Lower lobe of right lung (tissue), 2 donors: Measurements from ENCODE around the gene TSPEAR. TPM values are rescaled to one million over a fixed set of nuclear protein-coding genes. Genes with fewer than 3 reads are reported as not detected.
A peak's percentile ranks its signal among the peaks of the same experiment; 100 is the strongest.
"Not testable (repeated sequence)": the region's sequence is repeated elsewhere in the genome, so short reads cannot be mapped to it uniquely, and the experiment has no call there.

Source experiments
- ATAC-seq, 2 donors: fragments of 200-7000 bp; cut with Tn5 transposase; one replicate each; pipeline ENCODE4 v1.9.1; 2020 to 2022; ENCODE audit warnings: mild to moderate bottlenecking in 2 of 2, moderate library complexity in 2 of 2
- DNase-seq: peaks from one replicate; pipeline ENCODE4 v3.0.0-alpha.2; 2020
- H3K27ac ChIP-seq: fragments of 200-600 bp; one replicate; pipeline ENCODE4 v1.8.0; 2022
- H3K27me3 ChIP-seq: fragments of 200-600 bp; one replicate; pipeline ENCODE4 v1.8.0; 2022; ENCODE audit warnings: low read depth
- H3K36me3 ChIP-seq: fragments of 200-600 bp; one replicate; pipeline ENCODE4 v1.8.0; 2022; ENCODE audit warnings: mild to moderate bottlenecking
- H3K4me1 ChIP-seq: fragments of 200-600 bp; one replicate; pipeline ENCODE4 v1.8.0; 2022
- H3K4me3 ChIP-seq: fragments of 200-600 bp; one replicate; pipeline ENCODE4 v1.8.0; 2022; ENCODE audit warnings: mild to moderate bottlenecking
- H3K9me3 ChIP-seq: fragments of 200-600 bp; one replicate; pipeline ENCODE4 v1.8.0; 2022
- intact Hi-C: fragments of 100-400 bp; cut with DNase I; formaldehyde crosslinking; loops from one replicate; pipeline ENCODE4 v1.11.0; 2022
- total RNA-seq: library from RNA; stranded (reverse); fragmentation: NEBNext Ultra II Directional; extraction: Animal tissue kit (Norgen Biotek cat#: 25700); gene quantifications from one replicate; pipeline ENCODE4 v1.2.1, GENCODE V29; 2021
- TF ChIP-seq, protein P1 (sequence below): fragments of 200-600 bp; IDR thresholded peaks from one replicate; pipeline ENCODE4 v1.8.0; 2022; ENCODE audit warnings: antibody characterized with exemption, mild to moderate bottlenecking
- donor health status: DM: no; HTN: yes; CAD: no; lungs with severe emphysema.

The TSPEAR gene
- total RNA-seq, 1 donor from 2014 or later = 0.27 TPM

DNA sequence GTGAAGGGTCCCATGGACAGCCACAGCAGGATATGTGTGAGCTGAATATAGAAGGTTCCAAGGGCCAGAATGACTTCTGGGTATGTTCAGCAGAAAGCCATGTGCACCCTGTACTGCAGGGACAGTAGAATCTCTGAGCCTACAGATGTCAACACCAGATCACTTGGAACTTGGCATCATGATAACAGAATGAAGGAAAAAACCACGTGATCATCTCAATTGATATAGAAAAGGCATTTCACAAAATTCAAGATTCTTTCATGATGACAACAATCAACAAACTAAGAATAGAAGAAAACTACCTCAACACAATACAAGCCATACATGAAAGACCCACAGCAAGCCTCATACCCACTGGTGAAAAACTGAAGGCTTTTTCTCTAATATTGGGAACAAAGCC is 43.8 kb downstream of the TSPEAR start:
- no peak for DNase-seq
- TF ChIP-seq, protein P1, sequence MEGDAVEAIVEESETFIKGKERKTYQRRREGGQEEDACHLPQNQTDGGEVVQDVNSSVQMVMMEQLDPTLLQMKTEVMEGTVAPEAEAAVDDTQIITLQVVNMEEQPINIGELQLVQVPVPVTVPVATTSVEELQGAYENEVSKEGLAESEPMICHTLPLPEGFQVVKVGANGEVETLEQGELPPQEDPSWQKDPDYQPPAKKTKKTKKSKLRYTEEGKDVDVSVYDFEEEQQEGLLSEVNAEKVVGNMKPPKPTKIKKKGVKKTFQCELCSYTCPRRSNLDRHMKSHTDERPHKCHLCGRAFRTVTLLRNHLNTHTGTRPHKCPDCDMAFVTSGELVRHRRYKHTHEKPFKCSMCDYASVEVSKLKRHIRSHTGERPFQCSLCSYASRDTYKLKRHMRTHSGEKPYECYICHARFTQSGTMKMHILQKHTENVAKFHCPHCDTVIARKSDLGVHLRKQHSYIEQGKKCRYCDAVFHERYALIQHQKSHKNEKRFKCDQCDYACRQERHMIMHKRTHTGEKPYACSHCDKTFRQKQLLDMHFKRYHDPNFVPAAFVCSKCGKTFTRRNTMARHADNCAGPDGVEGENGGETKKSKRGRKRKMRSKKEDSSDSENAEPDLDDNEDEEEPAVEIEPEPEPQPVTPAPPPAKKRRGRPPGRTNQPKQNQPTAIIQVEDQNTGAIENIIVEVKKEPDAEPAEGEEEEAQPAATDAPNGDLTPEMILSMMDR = no peak
- H3K27ac ChIP-seq = no peak overlapping the region
- intact Hi-C loops = no loop called here
- no peaks in the 10 kb centered on the region for H3K36me3 ChIP-seq
- H3K9me3 ChIP-seq = peaks cover 5% of the 10 kb centered on the region
- no peak for ATAC-seq
- H3K27me3 ChIP-seq = no peaks in the 10 kb centered on the region
- H3K4me1 ChIP-seq = no peaks in the 10 kb centered on the region
- H3K4me3 ChIP-seq = no peak overlapping the region

DNA sequence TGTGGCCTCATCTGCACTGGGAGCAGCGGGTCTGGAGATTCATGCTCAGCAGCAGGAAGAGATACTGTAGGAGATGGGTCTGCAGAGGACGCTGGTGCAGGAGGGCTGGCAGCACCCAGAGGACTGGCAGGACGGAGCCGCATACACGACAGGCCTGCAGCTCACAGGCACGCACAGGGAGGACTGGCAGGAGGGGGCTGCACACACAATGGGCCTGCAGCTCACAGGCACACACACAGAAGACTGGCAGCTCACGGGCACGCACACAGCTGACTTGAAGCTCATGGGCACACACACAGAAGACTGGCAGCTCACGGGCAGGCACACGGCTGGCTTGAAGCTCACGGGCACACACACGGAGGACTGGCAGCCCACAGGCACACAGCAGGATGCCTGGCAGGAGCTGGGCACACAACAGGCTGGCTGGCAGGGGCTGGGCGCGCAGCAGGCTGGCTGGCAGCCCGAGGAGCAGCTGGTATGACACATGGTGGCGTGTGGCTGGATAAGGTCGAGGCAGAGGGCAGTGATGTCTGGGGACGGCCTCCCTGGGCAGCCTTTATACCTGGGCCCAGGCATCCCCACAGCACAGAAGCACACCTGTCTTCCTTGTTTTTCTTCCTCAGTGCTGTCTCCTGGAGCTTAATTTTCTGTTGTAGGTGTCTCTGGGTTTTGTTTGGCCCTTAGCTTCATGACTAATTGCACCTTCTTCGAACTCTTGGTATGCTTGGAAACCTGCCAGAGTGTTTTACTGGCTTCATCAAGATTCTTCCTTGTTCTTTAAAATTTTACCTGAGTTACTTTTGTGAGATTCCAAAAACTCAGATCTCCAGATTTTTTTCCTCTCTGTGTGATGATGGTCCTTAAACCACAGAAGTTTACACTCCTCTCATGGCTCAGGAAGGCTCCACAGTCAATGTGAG is 44.7 kb downstream of the TSPEAR start, which contains the start of gene KRTAP12-2:
Gene KRTAP12-2, minus strand, starts transcription at position 527 of the 920 bp plus-strand sequence. Its CDS starts 41 bp downstream, at position 486.
- no peak within 1 kb of the TSS for H3K4me3 ChIP-seq
- no peaks in the 10 kb centered on the region for H3K27me3 ChIP-seq
- intact Hi-C loops = no loop called here
- no peaks in the 10 kb centered on the region for H3K36me3 ChIP-seq
- DNase-seq (no peak), ATAC-seq (no peak)
- TF ChIP-seq, protein P1 = no peak
- no peaks in the 10 kb centered on the region for H3K4me1 ChIP-seq
- no peak within 1 kb of the TSS for H3K27ac ChIP-seq
- no peaks in the 10 kb centered on the region for H3K9me3 ChIP-seq

DNA sequence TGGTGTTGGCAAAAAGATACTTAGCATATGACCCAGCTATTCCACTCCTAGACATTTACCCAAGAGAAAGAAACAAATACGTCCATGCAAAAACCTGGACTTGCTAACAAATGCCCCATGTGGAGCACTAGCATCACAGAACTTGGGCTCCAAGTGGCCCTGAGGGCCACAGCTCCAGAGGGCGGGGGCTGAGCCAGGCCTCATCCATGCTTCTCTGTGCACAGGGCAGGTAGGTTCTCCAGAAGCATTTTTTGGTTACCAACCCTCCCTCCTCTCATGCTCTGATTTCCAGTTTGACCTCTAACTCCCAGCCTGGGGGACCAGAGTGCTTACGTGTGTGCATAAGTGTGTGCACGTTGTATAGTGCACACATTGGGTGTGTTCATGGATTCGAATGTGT is 46.7 kb downstream of the TSPEAR start:
- no peaks in the 10 kb centered on the region for H3K27me3 ChIP-seq

DNA sequence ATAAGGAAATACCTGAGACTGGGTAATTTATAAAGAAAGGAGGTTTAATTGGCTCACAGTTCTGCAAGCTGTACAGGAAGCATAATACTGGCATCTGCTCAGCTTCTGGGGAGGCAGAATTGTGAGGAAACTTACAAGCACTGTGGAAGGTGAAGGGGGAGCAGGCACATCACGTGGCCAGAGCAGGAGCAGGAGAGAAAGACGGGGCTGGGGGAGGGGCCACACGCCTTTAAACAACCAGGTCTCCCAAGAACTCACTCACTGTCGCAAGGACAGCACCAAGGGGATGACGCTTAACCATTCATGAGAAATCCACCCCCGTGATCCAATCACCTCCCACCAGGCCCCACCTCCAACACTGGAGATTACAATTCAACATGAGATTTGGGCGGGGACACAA is 49.8 kb downstream of the TSPEAR start:
- H3K4me1 ChIP-seq, H3K4me3 ChIP-seq, H3K9me3 ChIP-seq, ATAC-seq, H3K27ac ChIP-seq, intact Hi-C loops, DNase-seq, H3K36me3 ChIP-seq: not testable (repeated sequence)
- H3K27me3 ChIP-seq = peaks cover 24% of the 10 kb centered on the region

More for the DNA sequence above, 46.7 kb downstream of the TSPEAR start:
- intact Hi-C loops = no loop called here
- Histone ChIP-seq H3K4me1 (no peaks in the 10 kb centered on the region), H3K36me3 (no peaks in the 10 kb centered on the region), H3K9me3 (no peaks in the 10 kb centered on the region), H3K27ac (no peak overlapping the region), H3K4me3 (no peak overlapping the region)
- TF ChIP-seq, protein P1 = no peak
- ATAC-seq (no peak), DNase-seq (no peak)

DNA sequence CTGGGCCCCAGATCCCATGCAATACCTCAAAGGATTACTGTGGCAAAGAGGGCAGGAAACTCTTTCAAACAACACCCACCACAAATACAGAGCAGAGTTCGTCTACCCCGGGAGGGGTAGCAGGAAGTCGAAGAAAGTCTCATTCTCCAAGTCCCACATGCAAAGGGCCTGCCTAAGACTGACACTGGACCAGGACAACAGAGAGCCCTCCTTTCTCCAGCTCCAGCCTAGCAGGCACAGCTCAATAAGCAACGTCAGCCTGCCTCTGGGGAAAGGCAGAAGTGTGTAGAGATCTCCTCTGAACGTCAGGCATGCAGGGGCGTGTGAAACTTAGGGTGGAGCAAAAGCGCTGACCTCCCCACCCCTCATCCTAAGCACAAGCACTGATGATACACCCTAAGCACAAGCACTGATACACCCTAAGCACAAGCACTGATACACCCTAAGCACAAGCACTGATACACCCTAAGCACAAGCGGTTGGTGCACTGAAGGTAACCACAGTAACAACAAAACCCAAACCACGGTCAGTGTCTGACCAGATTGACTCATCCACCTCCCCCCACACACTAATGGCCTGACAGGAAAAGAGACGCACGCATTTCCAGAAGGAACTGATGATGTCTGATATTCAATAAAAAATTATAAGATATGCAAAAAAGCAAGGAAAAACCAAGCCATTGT is 52.3 kb downstream of the TSPEAR start:
- H3K4me3 ChIP-seq = no peak overlapping the region
- H3K4me1 ChIP-seq = no peaks in the 10 kb centered on the region
- H3K27ac ChIP-seq = no peak overlapping the region
- intact Hi-C loops = no loop called here
- DNase-seq = no peak
- ATAC-seq = peak; percentile 47 to 69
- H3K36me3 ChIP-seq = no peaks in the 10 kb centered on the region
- TF ChIP-seq, protein P1 = no peak
- H3K27me3 ChIP-seq = peaks cover 25% of the 10 kb centered on the region
- no peaks in the 10 kb centered on the region for H3K9me3 ChIP-seq

DNA sequence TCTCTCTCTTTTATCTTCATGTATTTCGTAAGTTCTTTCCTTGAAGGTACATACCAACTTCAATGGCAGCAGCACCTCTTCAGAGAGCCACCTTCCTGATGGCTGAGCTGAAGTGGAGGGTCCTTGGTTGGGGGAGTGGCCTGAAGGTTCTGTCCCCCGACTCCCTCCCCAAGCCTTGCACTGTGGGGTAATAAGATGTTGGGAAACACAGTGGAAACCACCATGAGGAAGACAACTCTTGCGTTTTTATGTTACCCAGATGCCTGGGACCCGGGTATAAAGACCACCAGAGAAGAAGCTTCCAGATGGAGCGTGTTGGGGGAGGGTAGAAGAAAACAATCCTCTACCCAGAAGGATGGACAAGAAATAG is 52.8 kb downstream of the TSPEAR start:
- DNase-seq = no peak

More for the DNA sequence above, 52.8 kb downstream of the TSPEAR start:
- no peaks in the 10 kb centered on the region for H3K36me3 ChIP-seq
- H3K4me3 ChIP-seq = no peak overlapping the region
- no peaks in the 10 kb centered on the region for H3K4me1 ChIP-seq
- ATAC-seq = peak in 1 of 2 donors; percentile 33
- H3K9me3 ChIP-seq = no peaks in the 10 kb centered on the region
- TF ChIP-seq, protein P1 = no peak
- peaks cover 27% of the 10 kb centered on the region for H3K27me3 ChIP-seq
- no peak overlapping the region for H3K27ac ChIP-seq
- intact Hi-C loops = no loop called here
